NCI-H82 treated with DMSO at 0.1 percent for 48 hours (cell line): ENCODE measurements around the gene CCDC171.
"Not testable (repeated sequence)": the region's sequence is repeated elsewhere in the genome, so short reads cannot be mapped to it uniquely, and the experiment has no call there.

Experiments used
- DNase-seq: peaks from one replicate; lab custom pipeline; 2025; ENCODE audit not compliant: unreplicated experiment; lab: John Stamatoyannopoulos, UW

CCDC171 gene

GRCh38 chr9:15693701-15694100 lies 140.9 kb downstream of the CCDC171 start:
- no peak for DNase-seq

- no peak for DNase-seq
Measured at GRCh38 chr9:15696979-15697378, 144.1 kb downstream of the CCDC171 start.

DNA sequence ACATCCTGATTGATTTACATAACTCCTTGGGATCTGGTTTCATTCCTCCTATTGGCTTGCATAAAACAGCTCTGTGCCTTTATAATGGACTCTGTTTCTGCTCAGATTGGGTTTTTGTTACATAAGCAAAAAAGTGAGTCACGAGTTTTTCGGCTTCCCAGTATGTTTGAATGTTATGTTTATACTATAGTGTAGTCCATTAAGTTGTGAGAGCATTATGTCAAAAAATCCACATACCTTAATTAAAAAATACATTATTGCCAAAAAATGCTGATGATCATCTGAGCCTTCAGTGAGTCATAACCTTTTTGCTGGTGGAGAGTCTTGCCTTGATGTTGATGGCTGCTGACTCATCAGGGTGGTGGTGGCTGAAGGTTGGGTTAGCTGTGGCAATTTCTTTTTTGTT lies 144.6 kb downstream of the CCDC171 start:
- DNase-seq, result no peak

GRCh38 chr9:15699876-15700559 lies 147.2 kb downstream of the CCDC171 start:
- not testable (repeated sequence) for DNase-seq

DNA sequence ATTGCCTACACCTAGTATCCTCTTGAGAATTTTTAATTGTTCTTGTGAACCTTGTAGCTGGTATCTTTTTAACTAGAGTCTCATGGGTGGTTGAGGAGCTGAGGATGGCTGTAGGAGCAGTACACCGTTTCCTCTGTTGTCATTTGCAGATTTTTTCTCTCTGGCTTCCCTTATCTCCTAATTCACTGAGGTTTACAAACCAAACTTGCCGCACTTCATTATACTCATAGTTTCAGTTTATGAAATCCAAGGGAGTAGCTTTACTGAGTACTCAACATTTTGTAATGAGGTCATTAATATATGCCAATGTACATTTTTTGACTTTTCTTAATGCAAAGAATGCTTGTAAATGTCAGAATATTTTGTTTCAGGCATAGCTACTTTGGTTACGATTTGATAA lies 154.2 kb downstream of the CCDC171 start:
- no peak for DNase-seq

DNA sequence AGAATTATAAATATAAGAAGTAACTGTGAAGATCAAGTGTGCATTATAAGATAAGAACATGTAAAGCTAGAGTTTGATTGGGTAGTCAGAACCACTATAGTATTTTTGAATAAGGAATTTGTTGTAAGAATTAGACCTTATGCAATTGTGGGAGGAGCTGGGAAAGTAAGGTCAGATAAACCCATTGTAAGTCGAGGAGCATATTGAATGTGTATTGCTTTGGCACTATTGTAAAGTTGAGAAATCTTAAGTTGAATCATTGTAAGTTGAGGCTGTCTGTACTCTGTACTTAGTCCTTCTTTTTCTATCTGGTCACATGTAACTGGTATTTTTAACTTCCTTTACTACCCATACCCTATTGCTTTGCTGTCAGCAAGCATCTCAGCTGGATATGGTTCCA lies 158.7 kb downstream of the CCDC171 start:
- no peak for DNase-seq

GRCh38 chr9:15711931-15712330 lies 159.1 kb downstream of the CCDC171 start:
- DNase-seq, result no peak

DNA sequence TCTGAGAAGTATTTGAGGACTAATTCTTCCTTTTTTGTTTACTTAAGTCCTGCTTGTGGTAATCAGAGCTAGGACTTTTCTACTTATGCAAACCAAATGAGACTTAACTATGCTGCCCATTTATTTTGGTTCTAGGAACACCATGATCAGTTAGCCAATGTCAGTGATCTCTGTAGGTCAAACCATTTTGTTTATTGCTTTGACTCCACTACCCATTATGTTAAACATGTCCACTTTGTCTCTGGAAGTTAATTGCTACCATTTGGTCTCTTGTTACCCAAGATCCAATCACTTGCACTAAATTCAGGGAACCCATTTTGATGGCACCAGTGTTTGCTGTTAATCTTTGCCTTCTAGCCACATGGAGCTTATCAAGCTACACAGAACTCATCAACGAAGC lies 161.9 kb downstream of the CCDC171 start:
- no peak for DNase-seq

GRCh38 chr9:15717290-15717967 lies 164.6 kb downstream of the CCDC171 start:
- DNase-seq, result no peak

GRCh38 chr9:15718423-15718822 lies 165.6 kb downstream of the CCDC171 start:
- no peak for DNase-seq

GRCh38 chr9:15720861-15721260 lies 168.0 kb downstream of the CCDC171 start:
- DNase-seq, result no peak

DNA sequence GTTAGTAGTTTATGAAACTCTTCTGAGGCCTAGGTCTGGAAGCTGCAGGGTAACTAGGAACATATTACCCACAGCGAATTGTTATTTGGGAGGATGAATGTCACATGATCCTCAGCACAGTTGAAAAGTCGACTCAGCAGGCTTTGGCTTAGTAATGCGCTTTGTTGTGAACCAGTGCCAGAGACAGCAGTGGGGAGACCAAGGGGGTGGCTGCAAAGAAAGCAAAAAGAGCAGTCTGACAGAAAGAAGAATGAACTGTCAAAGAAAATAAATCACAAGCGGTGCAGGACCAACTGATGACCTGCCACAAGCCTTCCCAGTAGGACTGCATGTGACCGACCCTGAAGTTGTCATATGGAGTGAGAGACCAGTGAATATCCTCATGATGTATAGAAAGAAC lies 170.0 kb downstream of the CCDC171 start:
- no peak for DNase-seq

DNA sequence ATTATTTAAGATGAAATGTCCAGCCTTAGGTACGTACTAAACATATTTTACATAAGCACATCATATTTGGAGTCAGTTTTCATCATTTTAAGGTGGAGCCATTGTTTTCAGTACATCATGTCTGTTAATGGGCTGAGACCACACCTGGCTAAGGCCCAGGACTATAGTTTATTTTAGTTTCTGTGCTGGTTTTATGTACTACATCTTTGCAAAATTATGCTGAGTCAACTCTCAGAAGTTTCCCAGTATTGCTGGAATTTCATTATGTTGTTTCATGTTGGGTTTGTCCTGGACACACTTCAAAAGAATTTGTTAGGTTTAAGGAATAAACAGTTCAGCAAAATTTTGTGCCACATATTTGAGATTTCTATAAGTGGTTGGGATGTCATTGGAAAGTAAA lies 171.2 kb downstream of the CCDC171 start:
- no peak for DNase-seq

DNA sequence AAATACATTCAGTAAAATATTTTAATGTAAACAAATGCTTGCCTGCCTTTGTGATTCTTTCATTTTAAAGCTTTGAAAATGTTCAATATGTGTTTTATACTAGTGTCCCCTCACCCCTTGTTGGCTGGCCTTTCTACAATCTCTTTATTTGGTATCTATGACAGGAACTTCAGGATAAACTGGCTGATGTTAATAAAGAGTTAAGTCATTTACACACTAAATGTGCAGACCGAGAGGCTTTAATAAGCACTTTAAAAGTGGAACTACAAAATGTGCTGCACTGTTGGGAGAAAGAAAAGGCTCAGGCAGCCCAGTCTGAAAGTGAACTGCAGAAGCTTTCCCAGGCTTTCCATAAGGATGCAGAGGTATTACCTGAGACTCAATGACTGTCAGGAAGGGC lies 171.8 kb downstream of the CCDC171 start:
- no peak for DNase-seq

- DNase-seq, result no peak
Measured at GRCh38 chr9:15725953-15726352, 173.1 kb downstream of the CCDC171 start.

GRCh38 chr9:15729507-15729906 lies 176.7 kb downstream of the CCDC171 start:
- DNase-seq, result no peak

- DNase-seq, result no peak
Measured at GRCh38 chr9:15735083-15735857, 182.4 kb downstream of the CCDC171 start.

DNA sequence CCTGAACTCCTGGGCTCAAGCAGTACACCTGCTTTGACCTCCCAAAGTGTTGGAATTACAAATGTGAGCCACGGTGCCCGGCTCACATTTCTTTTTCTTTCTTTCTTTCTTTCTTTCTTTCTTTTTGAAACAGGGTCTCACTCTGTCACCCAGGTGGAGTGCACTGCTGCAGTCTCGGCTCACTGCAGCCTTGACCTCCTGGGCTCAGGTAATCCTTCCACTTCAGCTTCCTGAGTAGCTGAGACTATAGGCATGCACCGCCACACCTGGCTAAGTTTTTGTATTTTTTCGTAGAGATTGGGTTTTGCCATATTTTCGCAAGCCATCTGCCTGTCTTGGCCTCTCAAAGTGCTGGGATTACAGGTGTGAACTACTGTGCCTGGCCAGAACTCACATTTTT lies 183.7 kb downstream of the CCDC171 start:
- DNase-seq, result no peak

DNA sequence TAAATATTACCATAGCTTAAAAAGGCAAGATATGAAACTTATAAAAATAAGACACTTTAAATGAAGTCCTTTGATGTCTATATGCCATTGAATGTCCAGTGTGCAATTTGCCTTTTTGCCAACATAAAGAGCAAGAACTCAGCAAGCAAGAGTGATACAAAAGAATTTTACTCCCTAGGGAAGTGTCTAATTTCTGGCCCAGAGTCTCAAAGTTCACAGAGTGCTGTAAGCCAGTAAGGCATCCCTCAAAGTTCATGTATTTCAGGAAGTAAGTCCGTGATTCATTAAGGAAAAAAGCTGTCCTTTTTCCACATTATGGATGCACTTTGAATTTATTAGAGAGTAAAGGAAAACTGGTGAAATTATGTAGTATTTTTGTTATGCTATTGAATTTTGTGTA lies 185.2 kb downstream of the CCDC171 start:
- DNase-seq, result no peak

- DNase-seq, result no peak
Measured at GRCh38 chr9:15741015-15741414, 188.2 kb downstream of the CCDC171 start.

DNA sequence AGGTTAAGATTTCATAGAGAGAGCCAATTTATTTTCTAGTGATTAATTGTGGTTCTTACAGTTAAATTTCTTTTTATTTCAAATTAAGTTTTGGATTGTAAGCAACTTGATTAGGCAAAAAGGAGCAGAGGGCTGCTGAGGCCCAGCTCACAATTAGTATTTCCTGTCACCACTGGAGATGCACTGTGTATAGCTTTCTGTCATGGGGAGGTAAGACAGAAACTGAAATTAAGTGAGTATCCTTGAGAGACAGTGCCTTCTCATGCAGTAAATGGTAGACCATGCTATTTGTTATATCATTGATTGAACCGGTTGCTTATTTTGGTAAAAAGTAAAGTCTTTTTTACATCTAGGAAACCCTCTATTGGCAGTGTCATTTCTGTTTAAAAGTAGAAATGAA lies 190.7 kb downstream of the CCDC171 start:
- no peak for DNase-seq

GRCh38 chr9:15744196-15744595 lies 191.4 kb downstream of the CCDC171 start:
- DNase-seq, result no peak
